GM21737 (cell line): ENCODE results near the gene SNTG2.

Source experiments
- ATAC-seq: cut with Tn5 transposase; IDR thresholded peaks from one replicate; pipeline ENCODE4 v1.9.1; 2021; ENCODE audit warnings: mild to moderate bottlenecking, moderate library complexity; ENCODE audit not compliant: unreplicated experiment

The SNTG2 gene

GRCh38 chr2:1136846-1137245, 186.2 kb downstream of the SNTG2 start:
- ATAC-seq: no peak

GRCh38 chr2:1137264-1137663, 186.6 kb downstream of the SNTG2 start:
- ATAC-seq: no peak

- ATAC-seq: no peak
Observed at GRCh38 chr2:1137913-1138391, 187.3 kb downstream of the SNTG2 start.

GRCh38 chr2:1140389-1141003, 189.8 kb downstream of the SNTG2 start:
- ATAC-seq: no peak

GRCh38 chr2:1141079-1141478, 190.4 kb downstream of the SNTG2 start:
- no peak for ATAC-seq

- no peak for ATAC-seq
Observed at GRCh38 chr2:1143129-1143528, 192.5 kb downstream of the SNTG2 start.

GRCh38 chr2:1147873-1148612, 197.4 kb downstream of the SNTG2 start:
- no peak for ATAC-seq

GRCh38 chr2:1150724-1151511, 200.3 kb downstream of the SNTG2 start:
- ATAC-seq: no peak

- no peak for ATAC-seq
Observed at GRCh38 chr2:1152375-1152774, 201.7 kb downstream of the SNTG2 start.

- no peak for ATAC-seq
Observed at GRCh38 chr2:1153920-1154319, 203.3 kb downstream of the SNTG2 start.

- no peak for ATAC-seq
Observed at GRCh38 chr2:1154710-1155594, 204.3 kb downstream of the SNTG2 start.

GRCh38 chr2:1156059-1156458, 205.4 kb downstream of the SNTG2 start:
- ATAC-seq: no peak

GRCh38 chr2:1156531-1156930, 205.9 kb downstream of the SNTG2 start:
- no peak for ATAC-seq

- no peak for ATAC-seq
Observed at GRCh38 chr2:1157107-1157506, 206.5 kb downstream of the SNTG2 start.

GRCh38 chr2:1159013-1159412, 208.4 kb downstream of the SNTG2 start:
- ATAC-seq: no peak

- no peak for ATAC-seq
Observed at GRCh38 chr2:1162246-1162645, 211.6 kb downstream of the SNTG2 start.

GRCh38 chr2:1162768-1163584, 212.3 kb downstream of the SNTG2 start:
- no peak for ATAC-seq

GRCh38 chr2:1166976-1167375, 216.3 kb downstream of the SNTG2 start:
- ATAC-seq: no peak

- ATAC-seq: no peak
Observed at GRCh38 chr2:1168846-1169245, 218.2 kb downstream of the SNTG2 start.
